HCT116 (cell line): ENCODE measurements around the gene TUBA3D.
"Not testable (repeated sequence)": the region's sequence is repeated elsewhere in the genome, so short reads cannot be mapped to it uniquely, and the experiment has no call there.

Experiments
- CTCF ChIP-seq, 3 experiments: fragments of 200-600 bp in 1 of 3; sonication (generic) in 1 of 3; IDR thresholded peaks in 2 of 3; conservative IDR thresholded peaks in 1 of 3; 2 replicates each; pipeline ENCODE4 v1.5.1; 2012 to 2017; ENCODE audit warnings: low read depth in 2 of 3, low read length in 2 of 3, antibody characterized with exemption in 1 of 3, borderline replicate concordance in 1 of 3, control low read depth in 1 of 3, mild to moderate bottlenecking in 1 of 3, mixed read lengths in 1 of 3, mixed run types in 1 of 3, moderate library complexity in 1 of 3; ENCODE audit not compliant: insufficient read depth in 1 of 3
- ZFX ChIP-seq: fragments of 450-650 bp; IDR thresholded peaks from 2 replicates; pipeline ENCODE4 v1.6.1; 2017

DNA sequence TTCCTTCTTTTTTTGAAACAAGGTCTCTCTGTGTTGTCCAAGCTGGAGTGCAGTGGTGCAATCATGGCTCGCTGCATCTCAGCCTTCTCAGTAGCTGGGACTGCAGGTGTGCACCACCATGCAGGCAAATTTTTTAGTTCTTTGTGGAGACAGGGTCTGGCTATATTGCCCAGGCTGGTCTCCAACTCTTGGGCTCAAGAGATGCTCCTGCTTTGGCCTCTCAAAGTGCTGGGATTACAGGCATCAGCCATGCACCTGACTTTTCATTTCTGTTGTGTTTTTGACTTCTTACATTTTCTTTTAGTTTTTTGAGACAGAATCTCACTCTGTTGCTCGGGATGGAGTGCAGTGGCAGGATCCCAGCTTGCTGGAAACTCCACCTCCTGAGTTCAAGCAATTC is 49.3 kb downstream of the TUBA3D start:
- not testable (repeated sequence) for TF ChIP-seq ZFX; CTCF (IDR thresholded peaks at IDR 0.05 in 2 of 3, conservative IDR thresholded peaks at IDR 0.05 in 1 of 3; ENCODE audit: borderline replicate concordance in 1 of 3, insufficient read depth in 1 of 3, low read depth in 2 of 3, low read length in 2 of 3)
